ENCODE data around the gene SLC9C2.
"Not testable (repeated sequence)": the region's sequence is repeated elsewhere in the genome, so short reads cannot be mapped to it uniquely, and the experiment has no call there.

SLC9C2 gene

GRCh38 chr1:173530795-173531693 lies 71.8 kb downstream of the SLC9C2 start:
- DNase-seq (ENCODE audit: low read depth in 2 of 2): no peak

GRCh38 chr1:173529106-173529505 lies 73.8 kb downstream of the SLC9C2 start:
- DNase-seq (ENCODE audit: low read depth in 2 of 2): no peak

DNA sequence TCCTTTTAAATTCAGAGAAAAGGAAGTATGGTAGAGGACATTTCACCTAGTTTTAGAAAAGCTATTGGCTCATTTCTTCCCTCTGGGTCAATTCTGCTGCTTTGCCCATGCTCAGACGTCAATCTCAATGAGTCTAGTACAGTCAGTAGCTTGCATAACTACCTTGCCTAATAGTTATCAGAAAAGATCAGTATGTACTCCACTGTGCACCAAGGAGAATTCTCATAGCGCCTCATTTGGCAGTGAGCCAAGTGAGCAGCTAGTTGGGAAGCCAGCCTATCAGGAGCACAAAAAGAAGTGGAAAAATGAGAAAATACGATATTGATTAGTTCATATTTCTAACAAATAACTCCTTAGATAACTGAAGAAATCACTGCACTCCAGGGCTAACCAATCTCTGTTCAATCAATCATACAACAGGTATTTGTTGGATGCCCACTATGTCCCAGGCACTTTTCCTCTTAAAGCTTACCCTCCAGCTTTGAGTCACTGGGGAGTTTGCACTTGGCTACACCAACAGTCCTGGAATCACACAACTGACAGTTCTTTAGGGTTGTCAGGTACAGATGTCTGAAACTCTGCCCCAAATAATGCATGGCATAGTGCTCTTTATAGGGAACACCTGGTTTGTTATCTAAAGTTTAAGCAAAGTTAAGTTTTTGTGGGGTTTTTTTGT lies 75.6 kb downstream of the SLC9C2 start:
- DNase-seq (ENCODE audit: low read depth in 2 of 2): no peak

DNA sequence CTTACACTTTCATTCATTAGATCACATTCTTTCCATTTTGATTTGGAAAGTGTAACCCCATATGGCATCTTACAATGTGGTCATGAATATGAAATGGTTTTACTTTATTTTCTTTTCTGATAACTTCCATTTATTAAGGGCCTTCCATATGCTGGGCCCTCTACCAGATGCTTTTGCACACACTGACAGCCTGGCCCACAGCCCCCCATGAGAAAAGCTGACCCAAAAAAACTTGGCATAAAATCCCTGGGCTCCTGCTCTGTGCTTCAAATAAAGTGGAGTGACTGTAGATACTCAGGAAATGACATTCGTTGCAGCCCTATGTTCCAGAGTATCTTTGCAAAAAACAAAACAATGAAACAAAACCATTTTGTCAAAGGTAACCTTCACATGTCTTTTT lies 76.9 kb downstream of the SLC9C2 start:
- no peak for DNase-seq (ENCODE audit: low read depth in 2 of 2)

- no peak for DNase-seq (ENCODE audit: low read depth in 2 of 2)
Measured at GRCh38 chr1:173523329-173523728, 79.5 kb downstream of the SLC9C2 start.

DNA sequence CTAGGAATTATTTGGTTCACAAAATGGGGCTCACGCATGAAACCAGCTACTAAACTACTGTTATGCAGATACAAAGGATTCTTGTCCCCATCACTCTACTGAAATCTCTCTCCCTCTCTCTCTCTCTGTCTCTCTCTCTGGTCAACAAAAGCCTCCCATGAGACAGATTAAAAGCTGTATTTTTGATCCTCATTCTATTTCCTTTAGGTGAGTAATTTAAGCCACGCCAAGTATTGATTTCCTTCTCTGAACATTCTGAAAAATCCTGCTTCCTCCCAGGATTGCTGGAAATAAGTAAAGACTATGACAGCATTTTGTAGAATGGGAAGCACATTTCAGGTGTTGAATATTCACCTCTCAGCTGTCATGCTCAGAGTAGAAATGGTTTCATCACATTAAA lies 82.1 kb downstream of the SLC9C2 start:
- no peak for DNase-seq (ENCODE audit: low read depth in 2 of 2)

DNA sequence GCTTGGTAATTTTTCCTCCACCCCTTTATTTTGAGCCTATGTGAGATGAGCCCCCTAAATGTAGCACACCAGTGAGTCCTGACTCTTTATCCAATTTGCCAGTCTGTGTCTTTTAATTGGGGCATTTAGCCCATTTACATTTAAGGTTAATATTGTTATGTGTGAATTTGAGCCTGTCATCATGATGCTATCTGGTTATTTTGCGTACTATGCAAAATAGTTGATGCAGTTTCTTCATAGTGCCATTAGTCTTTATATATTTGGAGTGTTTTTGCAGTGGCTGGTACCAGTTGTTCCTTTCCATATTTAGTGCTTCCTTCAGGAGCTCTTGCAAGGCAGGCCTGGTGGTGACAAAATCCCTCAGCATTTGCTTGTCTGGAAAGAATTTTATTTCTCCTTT lies 88.4 kb downstream of the SLC9C2 start:
- not testable (repeated sequence) for DNase-seq (ENCODE audit: low read depth in 2 of 2)

DNA sequence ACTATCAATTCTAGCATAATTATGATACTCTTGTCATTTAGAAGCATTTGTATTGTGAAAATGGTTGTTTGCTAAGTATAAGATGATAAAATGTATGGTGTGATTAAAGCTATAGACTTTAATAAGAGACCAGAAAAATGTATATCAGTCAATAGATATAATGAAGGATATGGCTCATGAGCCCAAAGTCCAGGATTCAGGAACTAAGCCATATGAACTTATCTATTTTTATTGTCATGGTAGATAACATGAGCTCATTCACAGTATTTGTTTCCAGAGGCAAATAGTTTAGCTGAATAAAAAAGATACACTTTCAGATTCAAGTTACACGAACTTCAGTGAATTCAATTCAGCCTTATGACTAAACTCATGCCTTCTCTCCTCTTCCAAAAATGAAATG lies 93.1 kb downstream of the SLC9C2 start:
- no peak for DNase-seq (ENCODE audit: low read depth in 2 of 2)

DNA sequence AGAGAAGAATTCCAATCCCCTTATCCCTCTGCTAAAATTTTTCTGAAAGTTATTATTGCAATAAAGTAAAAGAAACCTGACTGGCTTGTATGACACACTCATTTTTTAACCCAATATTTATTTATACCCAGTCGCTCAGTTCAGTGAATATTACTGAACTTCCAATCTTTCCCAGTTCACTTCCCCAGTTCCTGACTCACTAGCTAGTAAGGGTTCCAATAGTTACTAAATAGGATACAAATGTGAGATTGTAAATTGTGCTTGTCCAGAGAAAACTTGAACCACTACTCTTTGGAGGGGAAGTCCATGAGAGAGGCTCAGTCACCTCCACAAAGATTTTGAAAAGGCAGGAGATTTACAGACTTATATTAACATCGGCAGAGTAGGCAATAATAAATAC lies 94.3 kb downstream of the SLC9C2 start:
- DNase-seq (ENCODE audit: low read depth in 2 of 2): no peak

- no peak for DNase-seq (ENCODE audit: low read depth in 2 of 2)
Measured at GRCh38 chr1:173507847-173508209, 95.0 kb downstream of the SLC9C2 start.

GRCh38 chr1:173507205-173507846 lies 95.5 kb downstream of the SLC9C2 start:
- DNase-seq (ENCODE audit: low read depth in 2 of 2): no peak

- DNase-seq (ENCODE audit: low read depth in 2 of 2): no peak
Measured at GRCh38 chr1:173506437-173506836, 96.4 kb downstream of the SLC9C2 start.

DNA sequence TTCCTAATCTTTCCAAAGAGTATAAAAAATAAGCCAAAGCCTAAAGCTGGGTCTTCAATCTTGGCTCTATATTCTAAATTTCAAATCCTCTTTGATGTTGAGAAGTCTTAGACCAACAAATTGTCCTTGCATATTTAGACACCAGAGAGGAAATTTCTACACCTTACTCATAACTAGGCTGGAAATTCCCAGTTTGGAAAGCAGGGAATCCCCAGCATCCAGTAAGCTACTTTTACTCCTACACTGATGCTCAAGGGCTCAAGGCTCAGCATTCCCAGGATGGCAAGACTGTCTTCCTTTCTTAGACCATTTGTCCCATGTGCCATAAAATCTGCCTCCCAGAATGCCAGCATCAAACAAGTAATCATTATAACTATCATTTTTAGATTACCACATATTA lies 97.5 kb downstream of the SLC9C2 start:
- no peak for DNase-seq (ENCODE audit: low read depth in 2 of 2)

DNA sequence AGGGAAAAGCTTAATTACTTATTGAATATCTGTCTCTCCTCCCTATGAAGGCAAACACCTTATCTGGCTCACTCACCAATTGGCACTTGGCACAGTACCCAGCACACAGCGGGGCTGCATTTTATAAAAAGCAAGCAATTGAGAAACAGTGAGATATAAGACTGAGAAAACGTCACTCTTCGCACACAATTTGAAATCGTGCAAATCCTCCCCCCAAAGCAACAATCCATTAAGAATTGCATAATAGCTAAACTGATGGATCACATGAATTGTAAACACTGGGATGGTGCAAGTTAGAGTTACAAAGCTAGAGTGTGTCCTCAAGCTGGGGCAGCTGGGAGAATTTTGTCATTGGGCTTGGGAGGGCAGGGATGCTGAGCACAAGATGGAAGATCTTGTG lies 98.6 kb downstream of the SLC9C2 start:
- DNase-seq (ENCODE audit: low read depth in 2 of 2): no peak

DNA sequence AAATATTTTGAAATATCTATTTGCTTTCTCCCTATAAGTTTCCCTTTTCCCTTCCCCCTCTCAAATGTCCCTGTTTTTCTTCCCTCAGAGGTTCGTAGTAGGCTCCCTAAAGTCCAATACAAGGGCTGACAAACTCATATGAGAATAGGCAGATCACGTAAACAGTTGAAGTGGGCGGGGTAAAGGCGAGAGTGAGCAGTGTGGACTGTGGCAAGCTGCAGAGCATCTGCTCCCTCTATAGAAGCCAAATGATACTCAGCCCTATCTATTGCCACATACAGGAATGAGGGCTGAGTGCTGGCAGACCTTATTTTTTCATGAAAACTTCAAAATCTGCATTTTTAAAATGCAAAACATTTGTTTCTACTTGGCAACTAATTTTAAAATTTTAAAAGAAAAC lies 99.5 kb downstream of the SLC9C2 start:
- no peak for DNase-seq (ENCODE audit: low read depth in 2 of 2)

- no peak for DNase-seq (ENCODE audit: low read depth in 2 of 2)
Measured at GRCh38 chr1:173502104-173502503, 100.8 kb downstream of the SLC9C2 start.

DNA sequence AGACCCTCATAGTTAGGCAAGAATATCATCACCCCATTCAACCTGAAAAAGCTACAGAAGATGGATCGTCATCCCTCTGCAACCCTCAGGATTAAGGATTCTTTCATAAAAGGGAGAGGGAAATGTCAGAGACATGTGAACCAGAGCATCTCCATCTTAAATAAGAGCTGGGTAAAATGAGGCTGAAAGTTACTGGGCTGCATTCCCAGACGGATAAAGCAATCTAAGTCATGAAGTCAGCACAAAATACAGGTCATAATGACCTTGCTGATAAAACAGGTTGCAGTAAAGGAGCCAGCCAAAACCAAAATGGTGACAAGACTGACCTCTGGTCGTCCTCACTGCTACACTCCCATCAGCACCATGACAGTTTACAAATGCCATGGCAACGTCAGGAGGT lies 103.1 kb downstream of the SLC9C2 start:
- no peak for DNase-seq (ENCODE audit: low read depth in 2 of 2)

DNA sequence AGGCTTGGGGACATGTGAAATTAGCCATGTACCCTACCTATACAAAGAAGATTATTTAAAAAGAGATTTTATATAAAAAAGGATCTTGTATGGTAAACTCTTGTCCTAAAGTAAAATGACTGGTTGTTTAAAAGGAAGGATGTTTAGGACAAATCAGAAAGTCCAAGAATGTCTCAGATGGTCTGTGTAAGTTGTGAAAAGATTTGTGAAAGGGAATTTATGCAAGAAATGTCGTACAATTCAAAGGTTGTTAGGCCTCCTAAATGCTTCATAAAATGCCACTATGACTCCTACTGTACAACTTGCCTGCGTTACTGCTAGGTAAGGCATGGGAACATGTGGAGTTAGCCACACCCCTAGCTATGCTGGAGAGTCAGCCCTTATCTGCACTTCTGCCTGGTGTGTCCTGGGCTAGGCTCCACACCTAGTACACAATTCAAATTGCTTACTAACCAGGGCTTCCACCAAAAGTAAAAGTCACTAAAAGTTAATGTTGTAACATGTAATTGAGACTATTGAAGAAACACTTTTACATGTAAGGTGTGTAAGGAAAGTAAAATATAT lies 106.0 kb downstream of the SLC9C2 start:
- no peak for DNase-seq (ENCODE audit: low read depth in 2 of 2)

DNA sequence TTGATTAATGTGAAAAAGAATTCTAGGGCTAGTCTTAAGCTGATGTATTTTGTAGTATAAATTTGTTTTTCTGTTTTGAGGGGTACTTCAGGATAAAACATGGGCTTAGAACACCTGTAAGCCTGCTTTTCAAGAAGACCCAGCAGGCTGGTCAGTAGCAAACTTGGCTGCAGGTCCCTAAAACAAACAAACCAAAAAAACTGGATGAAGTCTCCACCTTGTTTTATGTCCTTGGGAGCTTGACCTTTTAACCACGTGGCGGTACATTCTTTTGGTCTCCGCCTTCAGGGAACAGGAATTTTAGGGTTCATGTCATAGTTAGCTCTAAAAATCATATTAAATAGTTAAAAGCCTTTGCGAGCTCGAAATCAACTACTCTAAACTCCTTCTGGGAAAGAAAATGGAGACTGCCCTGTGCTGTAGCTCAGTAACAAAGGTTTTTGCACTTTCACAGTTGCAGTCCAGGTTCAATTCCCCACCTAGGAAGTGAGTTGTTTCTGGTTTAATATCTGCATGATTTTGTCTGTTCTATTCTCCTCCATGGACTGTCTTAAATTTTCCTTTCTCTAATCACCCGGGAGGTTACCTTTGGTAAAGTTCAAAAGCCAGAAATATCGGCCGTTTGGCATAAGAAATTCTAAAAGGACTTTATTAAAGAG lies 107.1 kb downstream of the SLC9C2 start:
- DNase-seq (ENCODE audit: low read depth in 2 of 2): no peak

- DNase-seq (ENCODE audit: low read depth in 2 of 2): not testable (repeated sequence)
Measured at GRCh38 chr1:173493125-173493524, 109.7 kb downstream of the SLC9C2 start.

DNA sequence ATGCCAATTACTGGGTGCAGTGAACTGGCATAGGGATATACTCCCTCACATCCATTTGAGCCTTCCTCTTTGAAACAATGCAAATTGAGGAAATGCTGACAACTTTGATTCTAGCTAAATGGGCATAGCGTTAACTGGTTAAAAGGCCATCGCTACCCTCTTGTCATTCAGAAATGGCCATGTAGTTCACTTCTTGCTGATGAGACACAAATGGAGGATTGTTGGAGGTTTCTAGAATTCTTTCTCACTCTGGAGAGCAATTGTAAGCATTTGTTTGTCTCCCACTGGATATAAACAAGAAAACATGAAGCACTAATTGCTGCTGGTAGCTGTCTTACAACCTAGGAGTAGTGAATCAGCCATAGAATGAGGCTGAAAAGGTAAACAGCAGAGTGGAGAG lies 111.4 kb downstream of the SLC9C2 start:
- no peak for DNase-seq (ENCODE audit: low read depth in 2 of 2)

DNA sequence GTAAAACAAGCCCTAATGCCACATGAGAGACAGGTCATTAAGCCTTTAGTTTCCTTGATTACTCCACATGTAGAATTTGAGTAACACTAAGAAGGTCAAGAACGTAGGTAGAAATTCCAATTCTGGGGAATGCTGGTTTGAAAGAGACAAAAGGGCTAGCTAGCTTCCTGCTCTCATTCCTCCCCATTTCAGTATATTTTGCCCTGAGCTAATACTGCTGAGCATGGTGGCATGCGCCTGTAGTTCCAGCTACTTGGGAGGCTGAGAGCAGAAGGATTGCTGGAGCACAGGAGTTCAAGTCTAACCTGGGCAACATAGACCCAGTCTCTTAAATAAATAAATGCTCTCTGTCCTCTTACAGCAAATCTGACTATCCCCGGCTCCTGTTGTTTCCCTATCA lies 112.9 kb downstream of the SLC9C2 start:
- DNase-seq (ENCODE audit: low read depth in 2 of 2): no peak

Measured in stimulated activated CD4-positive, alpha-beta T cell treated with anti-CD3 and anti-CD28 coated beads, Interleukin-15, amount 100 ng/mL, for 48 hours (primary cell).